Activated T-helper 9 cell treated with anti-CD3 and anti-CD28 coated beads, Interleukin-2, amount 50 U/mL, for 16 hours (primary cell): Measurements from ENCODE around the gene EDNRA.

ENCODE experiments used
- DNase-seq: peaks from one replicate; pipeline ENCODE4 v3.0.0-alpha.2; 2020; ENCODE audit warnings: low read depth

EDNRA gene

DNA sequence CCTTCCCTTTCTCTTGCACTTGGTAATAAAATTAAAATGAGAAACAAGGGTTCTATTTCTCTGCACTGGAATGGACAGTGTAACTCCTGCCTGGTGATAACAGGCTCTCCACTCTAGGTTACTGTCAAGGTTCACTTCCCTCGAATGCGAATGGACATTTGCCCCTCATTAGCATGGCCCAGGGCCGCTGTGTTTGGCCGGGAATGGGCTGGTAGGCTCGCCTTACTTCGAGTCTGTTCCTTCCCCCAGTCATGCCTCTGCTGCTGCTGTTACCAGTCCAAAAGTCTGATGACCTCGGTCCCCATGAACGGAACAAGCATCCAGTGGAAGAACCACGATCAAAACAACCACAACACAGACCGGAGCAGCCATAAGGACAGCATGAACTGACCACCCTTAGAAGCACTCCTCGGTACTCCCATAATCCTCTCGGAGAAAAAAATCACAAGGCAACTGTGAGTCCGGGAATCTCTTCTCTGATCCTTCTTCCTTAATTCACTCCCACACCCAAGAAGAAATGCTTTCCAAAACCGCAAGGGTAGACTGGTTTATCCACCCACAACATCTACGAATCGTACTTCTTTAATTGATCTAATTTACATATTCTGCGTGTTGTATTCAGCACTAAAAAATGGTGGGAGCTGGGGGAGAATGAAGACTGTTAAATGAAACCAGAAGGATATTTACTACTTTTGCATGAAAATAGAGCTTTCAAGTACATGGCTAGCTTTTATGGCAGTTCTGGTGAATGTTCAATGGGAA is 61.5 kb downstream of the EDNRA start:
- no peak for DNase-seq

DNA sequence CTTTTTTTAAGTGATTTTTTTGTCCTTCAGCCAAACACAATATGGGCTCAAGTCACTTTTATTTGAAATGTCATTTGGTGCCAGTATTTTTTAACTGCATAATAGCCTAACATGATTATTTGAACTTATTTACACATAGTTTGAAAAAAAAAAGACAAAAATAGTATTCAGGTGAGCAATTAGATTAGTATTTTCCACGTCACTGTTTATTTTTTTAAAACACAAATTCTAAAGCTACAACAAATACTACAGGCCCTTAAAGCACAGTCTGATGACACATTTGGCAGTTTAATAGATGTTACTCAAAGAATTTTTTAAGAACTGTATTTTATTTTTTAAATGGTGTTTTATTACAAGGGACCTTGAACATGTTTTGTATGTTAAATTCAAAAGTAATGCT is 62.1 kb downstream of the EDNRA start:
- no peak for DNase-seq

DNA sequence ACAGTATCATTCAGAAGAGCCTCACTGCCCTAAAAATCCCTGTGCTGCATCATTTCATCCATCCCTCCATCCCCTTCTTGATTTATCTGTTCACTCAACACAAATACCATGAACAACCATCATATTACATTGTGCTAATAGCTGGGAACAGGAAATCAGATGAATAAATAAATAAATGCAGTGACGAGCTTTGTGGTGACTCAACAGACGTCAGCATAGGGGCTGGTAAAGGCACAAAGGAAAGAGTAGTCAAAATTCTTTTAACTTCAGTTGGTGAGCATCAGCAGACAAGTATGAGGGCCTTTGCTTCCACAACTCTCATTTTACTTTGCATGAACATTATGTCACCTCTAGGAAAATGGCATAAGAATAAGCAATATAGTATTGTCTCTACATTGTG is 65.5 kb downstream of the EDNRA start:
- no peak for DNase-seq

DNA sequence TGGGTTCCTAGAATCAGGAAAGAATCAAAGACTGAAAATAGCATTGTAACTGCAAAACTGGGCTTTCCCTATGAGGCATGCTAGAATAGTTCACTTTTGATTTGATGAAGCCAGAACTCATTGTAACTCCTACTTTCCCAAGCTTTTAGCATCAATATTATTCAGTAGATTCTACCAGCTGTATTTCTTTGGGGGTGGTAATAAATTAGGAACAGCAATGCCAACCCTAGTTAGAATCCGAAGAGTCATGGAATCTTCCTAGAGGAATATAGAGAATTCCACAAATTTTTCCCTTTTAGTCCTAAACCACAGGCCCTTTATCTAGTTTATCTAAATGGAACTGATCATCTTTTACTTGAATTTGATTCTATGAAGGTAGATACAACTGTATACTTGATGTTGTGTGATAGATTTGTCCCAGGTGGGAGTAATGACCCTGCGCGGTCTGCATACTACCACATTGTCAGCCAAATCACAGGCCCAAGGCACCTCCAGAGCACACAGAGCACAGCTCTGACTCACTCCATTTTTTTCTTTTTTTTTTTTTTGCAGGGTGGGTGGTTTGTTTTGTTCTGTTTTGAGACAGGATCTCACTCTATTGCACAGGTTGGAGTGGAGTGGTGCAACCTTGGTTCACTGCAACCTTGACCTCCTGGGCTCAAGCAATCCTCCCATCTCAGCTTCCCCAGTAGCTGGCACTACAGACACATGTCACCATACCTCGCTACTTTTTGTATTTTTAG is 66.6 kb downstream of the EDNRA start:
- no peak for DNase-seq

DNA sequence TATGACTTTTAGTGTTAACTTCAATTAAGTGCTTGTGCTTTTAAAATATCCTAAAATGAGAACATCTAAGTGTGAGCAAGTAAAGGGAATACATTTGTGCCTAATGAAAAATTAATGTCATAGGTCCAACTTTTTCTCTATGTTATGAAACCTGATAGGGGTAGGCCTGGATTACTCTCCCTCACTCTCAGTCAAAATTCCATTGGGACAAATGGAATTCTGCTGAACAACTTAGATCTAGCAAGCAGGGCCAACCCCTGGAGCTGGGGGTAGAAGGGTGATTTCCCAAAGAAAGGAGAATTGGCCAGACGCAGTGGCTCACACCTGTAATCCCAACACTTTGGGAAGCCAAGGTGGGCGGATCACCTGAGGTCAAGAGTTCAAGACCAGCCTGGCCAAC is 67.4 kb downstream of the EDNRA start:
- no peak for DNase-seq

DNA sequence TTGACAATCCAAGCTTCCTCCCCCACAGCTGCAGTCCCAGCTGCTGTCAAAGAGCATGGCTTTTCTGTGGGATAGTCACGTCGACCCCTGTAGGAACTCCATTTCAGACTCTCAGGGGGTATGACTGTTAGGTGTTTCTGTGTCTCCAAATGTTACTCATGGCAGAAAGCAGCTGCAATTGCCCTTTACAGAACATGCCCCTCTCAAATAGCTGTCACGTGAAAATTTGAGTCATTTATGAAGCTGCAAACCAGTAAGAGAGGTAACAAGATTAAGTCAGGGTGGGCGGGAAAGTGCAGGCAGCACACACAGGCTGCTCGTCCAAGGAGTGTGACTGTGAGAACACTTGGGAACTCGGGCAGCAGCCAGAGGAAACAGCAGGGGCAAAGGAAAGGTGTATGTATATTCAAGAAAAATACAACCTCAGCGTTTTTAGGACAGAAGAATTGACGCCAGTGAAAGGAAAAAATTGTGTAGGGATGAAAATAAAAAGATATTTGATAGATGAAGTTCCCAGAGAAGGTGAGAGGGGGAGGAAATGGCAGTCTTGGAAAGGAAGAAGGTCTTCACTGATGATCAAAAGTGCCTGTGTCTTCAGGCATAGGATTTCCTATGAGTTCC is 69.8 kb downstream of the EDNRA start:
- no peak for DNase-seq

DNA sequence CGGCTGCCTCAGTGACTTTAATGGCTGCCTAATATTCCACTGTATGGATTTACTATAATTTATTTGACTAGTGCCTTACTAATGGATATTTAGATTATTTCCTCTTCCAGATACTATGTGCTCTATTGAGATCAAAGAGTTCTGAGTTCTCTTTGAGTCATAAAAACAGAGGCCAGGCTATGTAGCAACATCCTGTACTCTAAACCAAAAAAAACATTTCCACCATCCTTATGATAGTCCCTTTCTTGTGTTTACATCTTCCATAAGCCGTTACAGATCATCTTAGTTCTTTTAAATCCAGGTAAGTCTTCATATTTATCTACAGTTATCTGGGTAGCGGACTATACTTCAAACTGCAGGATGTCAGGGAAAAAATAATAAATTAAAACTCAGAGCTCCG is 79.7 kb downstream of the EDNRA start:
- DNase-seq: no peak

DNA sequence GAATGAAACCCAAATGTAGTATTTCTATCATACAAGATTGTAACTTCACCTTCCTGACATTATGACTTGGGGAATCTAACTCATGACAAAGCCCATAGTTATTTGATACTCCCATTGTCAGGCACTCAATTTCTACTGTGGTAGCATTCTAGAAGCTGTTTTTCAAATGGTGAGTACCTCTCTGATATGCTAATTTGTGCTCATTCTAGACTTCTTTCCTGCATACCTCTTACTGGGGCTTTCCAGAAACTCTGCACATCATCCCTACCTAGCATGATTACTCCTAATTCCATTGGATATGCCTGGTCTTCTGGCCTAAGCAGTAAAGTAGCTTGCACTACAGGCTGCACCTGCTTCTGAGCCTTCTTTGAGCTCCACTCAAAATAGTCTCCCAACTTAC is 85.9 kb downstream of the EDNRA start:
- no peak for DNase-seq

DNA sequence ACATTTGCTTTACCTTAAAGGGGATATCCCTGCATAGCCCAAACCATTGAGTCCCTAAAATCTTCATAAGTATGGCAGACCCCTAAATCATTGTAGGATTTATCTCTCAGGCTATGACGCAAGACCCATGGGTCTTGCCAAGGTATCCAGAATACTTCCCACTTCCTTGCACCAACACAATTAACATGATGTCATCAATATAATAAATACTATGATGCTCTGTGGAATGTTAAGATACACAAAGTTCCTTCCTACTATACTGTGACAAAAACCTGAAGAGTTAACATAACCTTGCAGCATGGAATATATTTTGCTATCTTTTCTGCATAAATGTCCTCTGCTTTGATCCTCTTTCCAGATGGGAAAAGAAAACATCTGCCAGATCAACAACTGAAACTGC is 86.4 kb downstream of the EDNRA start:
- no peak for DNase-seq

DNA sequence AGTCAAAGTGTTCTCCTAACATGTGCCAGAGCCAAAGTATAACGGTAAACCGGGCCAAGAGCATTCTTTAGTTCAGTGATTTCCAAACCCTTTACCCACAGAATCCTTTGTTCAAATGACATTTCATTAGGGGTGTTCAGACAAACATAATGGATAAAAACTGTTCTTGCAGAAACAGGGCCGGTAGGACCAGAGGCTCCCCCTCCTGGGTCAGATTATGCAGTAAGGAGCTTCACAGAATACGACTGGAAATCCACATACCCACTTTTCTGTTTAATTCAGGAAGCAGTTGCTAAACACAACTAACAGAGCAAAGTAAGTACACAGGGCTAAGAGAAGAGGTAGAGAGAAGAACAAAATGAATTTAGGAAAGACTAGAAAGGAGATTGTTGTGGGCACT is 89.7 kb downstream of the EDNRA start:
- DNase-seq: no peak

DNA sequence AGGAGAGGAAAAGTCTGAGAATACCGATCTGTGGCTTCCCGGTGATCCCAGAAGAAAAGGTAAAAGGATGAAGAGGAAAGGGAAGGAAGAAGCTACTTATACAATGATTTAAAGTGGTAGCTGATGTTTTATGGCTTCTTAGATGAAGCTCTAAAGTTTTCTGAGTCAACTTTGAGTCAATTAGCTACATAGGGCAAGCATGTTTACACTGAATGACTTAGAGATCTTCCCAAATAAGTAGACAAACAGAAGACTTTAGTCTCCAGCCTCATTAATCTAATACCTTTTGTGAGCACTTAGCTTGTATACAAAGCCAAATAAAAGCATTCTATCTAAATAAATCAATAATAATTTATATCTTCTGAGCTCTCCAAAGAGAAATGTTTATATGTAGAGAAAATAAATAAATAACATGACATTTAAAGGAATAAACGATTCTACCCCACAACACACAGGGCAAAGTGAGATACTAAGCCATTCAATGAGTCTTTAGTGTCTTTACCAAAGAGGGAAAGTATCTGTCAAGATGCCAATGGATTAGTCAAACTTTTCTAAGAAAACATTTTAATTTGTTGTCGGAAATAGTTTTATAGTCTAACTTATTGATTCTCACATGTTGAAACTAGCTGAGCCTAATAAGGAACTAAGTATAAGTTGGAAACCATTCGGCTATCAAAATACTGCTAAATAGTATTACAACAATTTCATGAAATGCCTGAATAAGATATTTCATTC is 90.3 kb downstream of the EDNRA start:
- DNase-seq: no peak

DNA sequence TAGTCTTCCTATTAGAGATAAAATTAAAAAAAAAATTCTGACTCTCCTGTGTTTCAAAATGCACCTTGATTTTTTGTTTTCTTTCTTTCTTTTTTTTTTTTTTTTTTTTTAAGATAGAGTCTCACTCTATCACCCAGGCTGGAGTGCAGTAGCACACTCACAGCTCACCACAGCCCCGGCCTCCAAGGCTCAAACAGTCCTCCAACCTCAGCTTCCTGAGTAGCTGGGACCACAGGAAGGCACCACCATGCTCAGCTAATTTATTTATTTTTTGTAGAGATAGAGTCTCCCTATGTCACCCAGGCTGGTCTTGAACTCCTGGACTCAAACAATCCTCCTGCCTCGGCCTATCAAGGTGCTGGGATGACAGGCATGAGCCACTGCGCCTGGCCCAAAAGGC is 95.2 kb downstream of the EDNRA start:
- DNase-seq: no peak

DNA sequence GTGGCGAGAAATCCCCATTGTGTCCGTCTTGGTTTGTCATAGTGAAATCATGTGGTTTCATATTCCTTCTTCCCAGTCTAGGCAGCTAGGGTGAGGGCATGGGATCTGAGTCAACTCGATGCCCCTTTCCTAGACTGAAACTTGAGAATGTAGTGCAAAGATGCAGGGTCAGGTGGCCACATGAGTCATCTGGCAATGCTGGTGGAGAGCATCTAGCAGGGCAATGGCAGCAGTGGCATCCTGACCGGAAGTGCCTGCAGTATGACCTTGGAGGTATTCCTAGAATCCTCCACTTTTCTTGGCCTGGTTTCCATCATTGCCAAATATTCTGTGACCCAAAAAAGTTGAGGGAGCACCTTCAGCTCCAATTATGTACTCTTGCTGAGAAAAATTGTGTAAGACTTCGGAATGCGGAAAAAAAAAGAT is 97.2 kb downstream of the EDNRA start:
- no peak for DNase-seq

DNA sequence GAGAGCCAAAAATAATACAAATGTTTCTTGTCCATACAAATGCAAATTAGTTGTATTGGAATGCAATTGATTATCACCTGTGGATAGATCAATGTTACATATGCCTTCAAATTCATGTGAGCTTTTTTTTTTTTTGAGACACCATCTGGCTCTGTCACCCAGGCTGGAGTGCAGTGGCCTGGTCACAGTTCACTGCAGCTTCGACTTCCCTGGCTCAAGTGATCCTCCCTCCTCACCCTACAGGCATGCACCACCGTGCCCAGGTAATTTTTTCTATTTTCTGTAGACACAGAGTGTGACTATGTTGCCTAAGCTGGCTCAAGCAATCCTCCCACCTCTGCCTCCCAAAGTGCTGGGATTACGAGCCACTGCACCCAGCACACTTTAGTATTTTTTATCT is 97.7 kb downstream of the EDNRA start:
- DNase-seq: no peak

DNA sequence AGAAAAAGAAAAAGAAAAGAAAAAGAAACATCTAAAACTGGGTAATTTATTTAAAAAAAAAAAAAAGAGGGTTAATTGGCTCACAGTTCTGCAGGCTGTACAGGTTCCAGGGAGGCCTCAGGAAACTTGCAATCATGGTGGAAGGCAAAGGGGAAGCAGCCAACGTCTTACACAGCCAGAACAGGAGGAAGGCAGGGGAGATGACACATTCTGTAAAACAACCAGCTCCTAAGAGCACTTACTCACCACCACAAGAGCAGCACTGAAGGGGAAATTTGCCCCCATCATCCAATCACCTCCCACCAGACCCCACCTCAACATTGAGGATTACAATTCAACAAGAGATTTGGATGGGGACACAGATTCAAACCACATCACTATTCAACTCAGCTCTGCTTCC is 99.5 kb downstream of the EDNRA start:
- no peak for DNase-seq

DNA sequence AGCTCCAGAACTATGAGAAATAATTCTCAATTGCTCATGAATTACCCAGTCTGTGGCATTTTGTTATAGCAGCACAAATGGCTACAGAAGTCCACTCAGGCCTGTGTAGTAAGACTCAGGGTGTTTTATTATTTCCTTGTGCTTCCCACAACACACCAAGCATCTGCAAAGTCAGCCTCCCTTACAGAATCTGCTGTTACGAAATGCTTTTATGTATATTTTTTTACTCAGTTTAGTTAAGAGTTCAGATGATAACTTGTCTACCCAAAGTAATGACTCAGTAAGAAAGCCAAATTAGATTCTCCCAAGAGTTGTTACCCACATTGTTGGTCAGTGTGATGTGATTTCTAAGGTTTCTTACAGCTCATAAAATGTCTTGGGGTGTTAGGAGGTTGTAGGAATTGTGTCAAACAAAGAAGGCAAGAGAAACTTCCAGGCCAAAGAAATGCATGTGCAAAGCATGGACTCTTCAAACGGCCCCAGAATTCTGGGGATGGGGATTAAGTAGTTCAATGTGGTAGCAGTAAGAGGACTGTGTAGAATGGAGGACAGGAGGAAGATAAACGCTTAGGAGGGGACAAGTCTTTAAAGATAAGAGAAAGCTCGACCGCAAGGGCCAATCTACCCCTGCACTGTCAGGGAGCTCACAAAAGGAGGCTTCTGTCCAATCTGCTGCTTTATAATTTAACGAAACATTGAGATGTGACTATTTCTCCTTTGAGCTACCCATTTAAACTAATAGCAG is 100.9 kb downstream of the EDNRA start:
- no peak for DNase-seq

DNA sequence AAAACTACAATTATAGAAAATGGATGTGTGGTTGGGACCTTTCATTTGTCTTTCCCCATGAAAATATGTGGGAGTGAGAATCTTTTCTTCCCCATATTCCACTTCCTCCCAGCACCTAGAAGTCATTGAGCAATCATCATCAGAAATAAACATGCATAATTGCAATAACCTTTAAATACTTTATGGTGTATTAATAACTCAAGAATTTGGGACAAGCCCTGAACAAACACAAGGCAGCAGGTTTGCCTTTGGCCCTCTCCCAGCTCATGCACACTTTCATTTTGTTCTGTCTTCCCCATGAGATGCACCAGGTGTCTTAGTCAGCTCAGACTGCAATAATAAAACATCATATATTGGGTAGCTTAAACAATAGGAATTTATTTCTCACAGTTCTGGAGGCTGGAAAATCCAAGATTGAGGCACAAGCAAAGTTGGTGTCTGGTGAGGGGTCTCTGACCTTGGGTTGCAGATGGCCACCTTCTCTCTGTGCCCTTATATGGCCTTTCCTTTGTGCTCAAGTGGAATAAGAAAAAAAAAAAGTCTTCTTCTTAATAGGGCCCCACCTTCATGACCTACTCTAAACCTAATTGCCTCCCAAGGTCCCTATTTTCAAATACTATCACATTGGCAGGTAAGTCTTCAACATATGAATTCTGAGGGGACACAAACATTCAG is 101.6 kb downstream of the EDNRA start:
- DNase-seq: no peak

DNA sequence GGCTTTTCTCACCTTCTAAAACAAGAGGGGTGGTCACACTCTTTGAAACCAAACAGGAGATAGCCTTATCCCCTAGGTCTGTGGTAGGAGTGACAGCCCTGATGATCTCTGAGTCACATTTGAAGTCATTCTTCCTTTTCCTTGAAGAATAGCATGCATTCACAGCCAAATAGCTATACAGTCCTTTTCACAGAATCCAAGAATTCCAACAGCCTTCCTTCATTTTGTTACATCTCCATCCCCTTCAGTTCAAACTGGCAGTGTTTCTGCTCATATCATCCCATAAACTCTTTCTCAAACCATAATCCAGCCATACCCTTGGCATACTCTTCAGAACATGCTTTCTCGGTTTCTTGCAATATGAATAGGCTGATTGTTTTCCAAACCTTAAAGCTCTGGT is 103.0 kb downstream of the EDNRA start:
- DNase-seq: no peak

DNA sequence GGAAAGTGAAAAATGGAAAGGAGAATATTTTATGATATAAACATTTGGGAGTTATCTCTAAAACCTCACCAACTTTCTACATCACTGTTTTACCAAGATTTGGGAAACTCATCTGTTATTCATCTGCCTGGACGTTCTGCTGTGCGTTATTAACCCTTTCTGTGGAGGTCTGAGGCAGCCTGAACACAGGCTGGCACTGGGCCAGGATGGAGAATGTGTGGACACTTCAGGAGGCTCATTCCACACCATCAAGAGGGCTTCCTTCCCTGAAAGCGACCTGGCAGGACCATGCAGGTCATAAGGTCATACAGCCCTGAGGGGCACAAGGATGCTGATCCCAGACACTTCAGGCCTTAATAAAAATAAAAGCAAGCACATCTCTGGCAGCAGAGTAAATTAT is 105.1 kb downstream of the EDNRA start:
- no peak for DNase-seq

DNA sequence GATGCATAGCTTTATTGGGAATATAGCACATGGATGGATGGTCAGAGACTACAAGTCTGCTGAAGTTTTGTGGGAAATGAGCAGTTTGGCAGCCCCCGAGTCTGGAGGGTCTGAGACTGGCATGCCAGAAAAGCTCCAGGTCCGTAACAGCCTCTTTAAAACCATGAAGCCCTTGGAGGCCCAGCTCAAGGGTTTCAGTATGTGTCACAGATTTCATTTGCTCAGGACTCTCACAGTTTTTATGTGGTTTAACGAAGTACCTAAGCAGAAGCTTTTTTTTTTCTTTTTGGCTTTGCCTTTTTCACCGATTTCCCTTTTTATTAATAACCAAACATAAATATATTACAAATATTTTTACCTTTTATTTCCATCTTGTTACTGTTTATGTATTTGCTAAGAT is 105.7 kb downstream of the EDNRA start:
- no peak for DNase-seq

DNA sequence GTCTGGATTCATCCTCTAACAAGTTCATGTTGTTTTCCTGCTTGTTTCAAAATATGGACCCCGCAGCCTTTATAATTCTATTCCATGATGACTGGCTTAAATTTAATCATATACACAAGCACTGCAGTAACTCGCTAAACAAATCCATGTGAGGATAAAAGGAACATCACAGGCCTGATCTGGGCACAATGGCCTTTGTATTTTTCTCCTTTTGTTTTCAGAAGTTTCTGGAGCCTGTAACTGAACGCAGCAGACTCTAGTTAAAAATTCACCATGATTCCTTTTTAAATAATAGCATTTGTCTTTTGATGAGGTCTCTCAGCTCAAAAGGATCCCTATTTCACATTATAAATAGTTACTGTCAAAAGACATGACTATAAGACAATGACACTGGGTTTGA is 106.1 kb downstream of the EDNRA start:
- no peak for DNase-seq
